Measurements from ENCODE around the gene PSTPIP2.

DNA sequence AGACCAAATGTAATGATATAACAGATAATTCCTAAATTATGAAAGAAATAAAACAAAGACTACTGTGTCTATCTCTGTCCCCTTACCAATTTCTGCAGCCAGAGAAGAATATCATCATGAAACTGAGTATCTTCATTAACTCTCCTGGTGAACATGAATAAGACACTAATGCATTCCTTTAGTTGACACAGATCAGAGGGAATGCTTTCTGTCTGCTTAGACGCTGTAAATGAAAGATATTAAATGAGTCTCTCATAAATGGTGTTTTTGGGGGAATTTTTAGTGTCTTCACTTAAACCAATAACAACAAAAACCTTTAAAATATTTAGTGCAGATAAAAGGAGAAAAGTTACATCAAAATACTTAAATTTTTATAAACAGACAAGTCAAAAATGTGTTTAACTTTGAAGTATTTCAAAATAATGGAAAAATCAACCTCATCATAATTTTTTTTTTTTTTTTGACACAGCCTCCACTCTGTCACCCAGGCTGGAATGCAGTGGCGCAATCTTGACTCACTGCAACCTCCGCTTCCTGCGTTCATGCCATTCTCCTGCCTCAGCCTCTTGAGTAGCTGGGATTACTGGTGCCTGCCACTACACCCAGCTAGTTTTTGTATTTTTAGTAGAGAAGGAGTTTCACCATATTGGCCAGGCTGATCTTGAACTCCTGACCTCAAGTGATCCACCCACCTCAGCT is 120.9 kb downstream of the PSTPIP2 start:
- TF ChIP-seq POLR2AphosphoS5 (IDR thresholded peaks at IDR 0.05; ENCODE audit: low read depth) (no peak), SPI1 (IDR thresholded peaks at IDR 0.05; ENCODE audit: borderline replicate concordance, low read depth) (no peak), GABPA (IDR thresholded peaks at IDR 0.05; ENCODE audit: low read depth) (no peak)
- TF ChIP-seq, protein P1, sequence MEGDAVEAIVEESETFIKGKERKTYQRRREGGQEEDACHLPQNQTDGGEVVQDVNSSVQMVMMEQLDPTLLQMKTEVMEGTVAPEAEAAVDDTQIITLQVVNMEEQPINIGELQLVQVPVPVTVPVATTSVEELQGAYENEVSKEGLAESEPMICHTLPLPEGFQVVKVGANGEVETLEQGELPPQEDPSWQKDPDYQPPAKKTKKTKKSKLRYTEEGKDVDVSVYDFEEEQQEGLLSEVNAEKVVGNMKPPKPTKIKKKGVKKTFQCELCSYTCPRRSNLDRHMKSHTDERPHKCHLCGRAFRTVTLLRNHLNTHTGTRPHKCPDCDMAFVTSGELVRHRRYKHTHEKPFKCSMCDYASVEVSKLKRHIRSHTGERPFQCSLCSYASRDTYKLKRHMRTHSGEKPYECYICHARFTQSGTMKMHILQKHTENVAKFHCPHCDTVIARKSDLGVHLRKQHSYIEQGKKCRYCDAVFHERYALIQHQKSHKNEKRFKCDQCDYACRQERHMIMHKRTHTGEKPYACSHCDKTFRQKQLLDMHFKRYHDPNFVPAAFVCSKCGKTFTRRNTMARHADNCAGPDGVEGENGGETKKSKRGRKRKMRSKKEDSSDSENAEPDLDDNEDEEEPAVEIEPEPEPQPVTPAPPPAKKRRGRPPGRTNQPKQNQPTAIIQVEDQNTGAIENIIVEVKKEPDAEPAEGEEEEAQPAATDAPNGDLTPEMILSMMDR (IDR thresholded peaks at IDR 0.05; ENCODE audit: insufficient read depth, low read length): no peak
- TF ChIP-seq, protein P2, sequence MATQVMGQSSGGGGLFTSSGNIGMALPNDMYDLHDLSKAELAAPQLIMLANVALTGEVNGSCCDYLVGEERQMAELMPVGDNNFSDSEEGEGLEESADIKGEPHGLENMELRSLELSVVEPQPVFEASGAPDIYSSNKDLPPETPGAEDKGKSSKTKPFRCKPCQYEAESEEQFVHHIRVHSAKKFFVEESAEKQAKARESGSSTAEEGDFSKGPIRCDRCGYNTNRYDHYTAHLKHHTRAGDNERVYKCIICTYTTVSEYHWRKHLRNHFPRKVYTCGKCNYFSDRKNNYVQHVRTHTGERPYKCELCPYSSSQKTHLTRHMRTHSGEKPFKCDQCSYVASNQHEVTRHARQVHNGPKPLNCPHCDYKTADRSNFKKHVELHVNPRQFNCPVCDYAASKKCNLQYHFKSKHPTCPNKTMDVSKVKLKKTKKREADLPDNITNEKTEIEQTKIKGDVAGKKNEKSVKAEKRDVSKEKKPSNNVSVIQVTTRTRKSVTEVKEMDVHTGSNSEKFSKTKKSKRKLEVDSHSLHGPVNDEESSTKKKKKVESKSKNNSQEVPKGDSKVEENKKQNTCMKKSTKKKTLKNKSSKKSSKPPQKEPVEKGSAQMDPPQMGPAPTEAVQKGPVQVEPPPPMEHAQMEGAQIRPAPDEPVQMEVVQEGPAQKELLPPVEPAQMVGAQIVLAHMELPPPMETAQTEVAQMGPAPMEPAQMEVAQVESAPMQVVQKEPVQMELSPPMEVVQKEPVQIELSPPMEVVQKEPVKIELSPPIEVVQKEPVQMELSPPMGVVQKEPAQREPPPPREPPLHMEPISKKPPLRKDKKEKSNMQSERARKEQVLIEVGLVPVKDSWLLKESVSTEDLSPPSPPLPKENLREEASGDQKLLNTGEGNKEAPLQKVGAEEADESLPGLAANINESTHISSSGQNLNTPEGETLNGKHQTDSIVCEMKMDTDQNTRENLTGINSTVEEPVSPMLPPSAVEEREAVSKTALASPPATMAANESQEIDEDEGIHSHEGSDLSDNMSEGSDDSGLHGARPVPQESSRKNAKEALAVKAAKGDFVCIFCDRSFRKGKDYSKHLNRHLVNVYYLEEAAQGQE (IDR thresholded peaks at IDR 0.05; ENCODE audit: insufficient replicate concordance, low read depth): no peak

Measured in HL-60 (cell line).